Midbrain (tissue), 1 donor: Measurements from ENCODE around the gene CPA3.

Experiments
- DNase-seq: peaks from one replicate; lab custom pipeline; 2025; lab: John Stamatoyannopoulos, UW

CPA3 gene

DNA sequence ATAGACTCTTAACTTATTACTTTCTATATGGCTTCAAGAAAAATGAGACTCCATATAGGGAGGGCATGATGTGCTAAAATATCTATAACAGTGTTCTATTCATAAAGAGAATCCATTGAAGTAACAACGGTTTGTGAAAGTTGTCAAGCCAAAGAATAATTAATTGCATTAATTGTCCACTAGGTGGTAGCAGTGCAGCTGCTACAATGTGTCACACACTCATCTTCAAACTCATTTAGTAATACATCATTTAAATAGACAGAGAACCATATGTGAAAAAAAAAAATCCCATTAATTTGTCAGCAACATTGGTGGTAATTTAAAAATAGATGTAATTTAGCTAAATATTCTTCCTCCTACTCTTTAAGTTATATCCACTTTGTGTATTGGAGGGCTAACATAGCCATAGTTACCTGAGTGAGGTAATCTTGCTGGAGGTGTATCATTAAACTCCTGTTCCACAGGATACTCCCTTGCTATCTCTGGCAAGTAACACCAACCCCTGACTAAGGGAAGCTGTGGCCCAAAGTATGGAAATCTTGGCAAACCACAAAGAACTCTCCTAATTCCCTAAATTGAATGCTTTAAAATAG, 3.7 kb upstream of the CPA3 start:
- DNase-seq: peak; percentile 49

DNA sequence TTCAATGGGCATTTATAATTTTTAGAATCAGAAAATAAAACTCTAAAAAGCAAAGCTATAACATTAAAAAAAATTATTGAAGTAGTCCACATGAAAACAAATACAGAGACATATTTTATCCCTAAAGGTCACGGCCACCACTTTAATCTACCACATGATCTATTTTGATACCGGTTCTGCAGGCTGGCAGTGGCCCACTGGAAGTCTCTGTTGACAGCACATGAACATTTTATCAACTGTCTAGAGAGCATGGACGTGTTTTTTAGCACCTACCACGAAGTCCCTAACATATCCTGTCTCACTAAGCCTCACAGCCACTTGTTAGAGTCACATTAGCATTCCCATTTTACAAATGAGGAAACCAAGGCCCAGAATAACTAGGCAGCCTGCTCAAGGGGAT, 1.8 kb upstream of the CPA3 start:
- no peak for DNase-seq

DNA sequence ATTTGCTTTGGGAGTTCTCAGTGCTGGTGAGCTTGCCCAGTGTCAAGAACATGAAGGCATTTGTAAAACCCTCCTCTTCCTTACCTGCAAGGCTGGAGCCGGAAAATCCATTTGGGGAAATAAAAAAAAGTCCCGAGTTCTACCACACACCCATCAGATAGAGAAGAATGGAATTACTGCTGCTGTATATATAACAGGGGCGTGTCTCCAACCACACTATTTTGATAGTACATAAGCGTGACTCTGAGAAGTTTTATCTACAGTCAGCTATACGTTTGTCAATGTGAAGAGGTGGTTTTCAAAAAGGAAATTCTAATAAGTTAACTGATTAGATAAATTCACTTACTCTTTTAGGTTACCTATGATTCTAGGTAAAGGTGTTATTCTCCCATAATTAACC, 1.3 kb upstream of the CPA3 start:
- no peak for DNase-seq

DNA sequence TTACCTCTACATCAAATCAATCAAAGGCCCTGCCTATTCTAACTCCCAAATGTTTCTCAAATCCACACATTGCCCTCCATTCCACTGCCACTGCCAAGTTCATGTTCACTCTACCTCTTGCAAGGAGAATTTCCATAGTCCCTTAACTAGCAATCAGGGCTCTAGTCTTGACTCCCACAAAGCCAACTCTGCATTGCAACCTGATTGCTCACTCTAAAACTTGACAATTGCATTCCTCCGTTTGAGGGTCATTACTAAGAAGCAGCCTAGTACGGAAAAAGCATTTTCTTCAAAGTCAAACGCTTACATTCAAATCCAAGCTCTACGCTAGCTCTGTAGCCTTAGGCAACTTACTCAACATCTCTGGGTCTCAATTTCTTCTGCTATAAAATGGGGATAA, 1.2 kb downstream of the CPA3 start:
- no peak for DNase-seq

DNA sequence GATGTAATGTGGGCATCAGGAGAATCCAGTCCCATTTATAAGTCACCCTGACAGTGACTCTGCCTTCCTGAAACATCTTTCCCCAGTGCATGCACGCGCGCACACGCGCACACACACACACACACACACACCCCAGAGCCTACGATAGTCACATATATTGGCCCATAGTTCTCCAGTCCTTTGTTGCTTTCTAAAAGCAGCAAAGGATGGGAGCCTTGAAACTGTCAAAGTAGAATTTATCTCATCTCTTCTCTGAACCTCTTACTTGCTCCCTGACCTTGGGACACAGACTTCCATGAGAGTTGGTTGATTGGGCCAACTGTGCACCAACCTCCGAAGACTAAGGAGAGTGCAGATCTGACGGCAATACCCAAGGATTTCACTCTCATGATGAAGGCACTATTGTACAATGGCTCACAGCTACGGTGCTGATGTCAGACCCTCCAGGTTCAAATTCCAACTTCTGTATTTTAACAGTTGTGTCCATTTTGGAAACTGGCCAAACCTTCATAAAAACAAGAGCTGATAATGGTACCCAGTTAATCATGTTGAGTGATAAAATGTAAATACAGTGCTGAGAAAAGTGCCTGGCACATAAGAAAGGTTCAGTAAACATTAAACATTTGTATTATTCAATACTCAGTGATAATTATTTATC, 8.3 kb downstream of the CPA3 start:
- no peak for DNase-seq

DNA sequence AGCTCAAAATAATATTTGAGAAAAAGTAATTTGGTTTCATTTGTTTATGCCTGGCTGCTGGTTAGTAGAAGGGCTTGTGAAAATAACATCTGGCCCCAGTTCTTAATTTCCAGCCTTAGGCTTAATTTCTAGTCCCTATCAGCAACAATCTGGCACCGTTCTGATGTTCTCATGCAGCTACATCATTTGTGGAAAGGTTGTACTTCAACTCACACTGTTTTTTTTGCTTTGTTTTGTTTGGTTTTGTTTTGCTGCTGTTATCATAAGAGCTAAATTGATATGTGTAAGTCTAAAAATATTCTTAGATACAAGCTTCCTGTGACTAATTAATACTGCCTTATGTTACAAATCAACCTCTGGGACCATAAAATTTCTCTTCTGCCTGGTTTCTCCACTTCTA, 8.9 kb downstream of the CPA3 start:
- no peak for DNase-seq

DNA sequence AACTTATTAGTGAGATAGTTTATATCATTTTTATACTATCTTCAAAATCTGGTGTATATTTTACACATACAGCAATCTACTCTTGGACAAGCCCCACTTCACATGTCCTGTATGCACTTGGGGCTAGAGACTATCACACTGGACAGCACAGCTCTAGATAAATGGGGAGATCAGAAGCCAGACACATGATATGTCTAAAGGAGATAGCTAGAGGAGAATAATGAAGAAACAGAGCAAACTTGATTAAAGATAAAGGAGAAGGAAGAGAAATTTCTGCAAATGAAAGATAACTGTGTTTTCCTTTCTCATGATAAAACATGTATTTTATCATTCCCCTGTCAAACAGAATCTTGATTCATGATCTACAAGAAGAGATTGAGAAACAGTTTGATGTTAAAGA, 13.0 kb downstream of the CPA3 start:
- DNase-seq: no peak

DNA sequence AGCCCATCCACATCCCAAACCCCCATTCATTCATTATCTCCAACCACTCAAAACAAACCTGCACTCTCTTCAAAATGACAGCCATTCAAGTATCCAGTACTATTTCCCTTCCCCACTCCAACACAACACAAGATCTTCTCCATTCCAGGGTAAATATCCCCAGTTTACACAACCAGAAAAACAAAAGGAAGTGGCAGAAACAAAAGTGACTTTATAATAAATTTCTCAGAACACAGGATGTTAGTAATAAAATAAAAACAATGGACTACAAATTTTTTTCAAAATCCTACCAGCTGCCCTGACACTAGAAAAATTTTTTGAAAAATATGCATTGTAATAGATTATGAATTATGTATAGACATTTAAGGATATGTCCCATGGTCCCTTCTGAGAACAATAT, 14.2 kb downstream of the CPA3 start:
- DNase-seq: no peak

DNA sequence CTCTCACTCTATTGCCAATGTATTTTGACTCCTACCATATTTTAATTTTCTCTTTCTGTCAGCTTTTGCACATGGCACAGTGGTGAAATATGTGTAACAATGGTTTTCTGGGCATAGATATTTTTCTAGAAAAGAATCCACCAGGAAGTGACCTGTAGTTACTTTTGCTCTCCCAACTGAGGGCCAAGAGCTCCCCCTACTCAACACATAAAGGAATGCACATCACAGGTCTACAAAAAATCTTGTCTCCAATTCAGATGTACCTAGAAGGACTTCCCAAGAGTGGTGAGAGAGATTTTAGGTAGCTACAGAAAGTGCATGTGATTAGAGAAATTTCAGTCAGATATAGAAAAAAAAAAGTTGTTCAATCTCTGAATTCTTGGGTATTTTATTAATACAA, 15.6 kb downstream of the CPA3 start:
- no peak for DNase-seq

DNA sequence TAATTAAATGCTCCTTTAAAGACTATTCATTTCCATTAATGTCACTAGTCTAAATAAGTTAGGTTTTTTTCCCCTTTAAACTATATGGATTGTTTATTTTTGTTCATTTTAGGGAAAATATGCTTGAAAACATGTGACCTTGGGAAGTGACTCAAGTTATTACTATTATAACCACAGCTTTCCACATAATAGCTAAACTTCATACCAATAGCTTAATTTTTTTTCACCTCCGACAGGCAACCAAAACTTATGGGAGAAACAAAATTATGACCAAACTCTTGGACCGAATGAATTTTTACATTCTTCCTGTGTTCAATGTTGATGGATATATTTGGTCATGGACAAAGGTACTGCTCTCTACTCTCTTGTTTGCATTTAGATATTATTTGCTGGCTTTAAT, 16.2 kb downstream of the CPA3 start:
- no peak for DNase-seq

DNA sequence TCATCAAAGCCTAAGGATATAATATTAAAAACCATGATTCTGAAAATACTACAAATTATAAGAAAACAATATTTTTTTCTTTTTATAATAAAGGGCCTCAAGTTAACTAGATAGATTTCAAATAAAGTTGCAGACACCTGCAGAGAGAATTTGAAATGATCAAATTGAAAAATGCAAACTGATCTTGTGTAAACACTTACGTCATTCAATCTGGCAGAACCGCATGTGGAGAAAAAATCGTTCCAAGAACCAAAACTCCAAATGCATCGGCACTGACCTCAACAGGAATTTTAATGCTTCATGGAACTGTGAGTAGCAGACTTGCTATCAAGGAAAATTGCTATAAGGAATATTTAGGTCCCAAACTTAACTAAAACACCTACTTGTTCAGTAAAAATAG, 17.2 kb downstream of the CPA3 start:
- no peak for DNase-seq

DNA sequence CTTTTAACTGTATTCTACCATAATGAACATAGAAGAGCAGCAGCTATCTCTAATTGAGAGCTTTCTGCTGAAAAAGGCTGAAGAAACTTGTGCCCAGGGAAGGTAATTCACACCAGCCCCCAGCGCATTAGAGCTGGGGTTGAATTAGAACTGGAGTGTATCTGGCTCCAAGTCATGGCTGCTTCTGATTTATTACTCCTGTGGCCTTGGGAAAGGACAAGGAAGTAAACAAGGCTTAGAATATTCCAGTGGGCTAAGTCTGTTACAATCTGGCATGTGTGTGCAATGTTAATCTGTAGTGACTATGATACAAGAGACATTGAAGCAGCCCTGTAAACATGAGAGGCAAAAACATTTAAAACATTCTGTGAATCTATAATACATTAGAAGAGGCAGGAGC, 18.1 kb downstream of the CPA3 start:
- no peak for DNase-seq

DNA sequence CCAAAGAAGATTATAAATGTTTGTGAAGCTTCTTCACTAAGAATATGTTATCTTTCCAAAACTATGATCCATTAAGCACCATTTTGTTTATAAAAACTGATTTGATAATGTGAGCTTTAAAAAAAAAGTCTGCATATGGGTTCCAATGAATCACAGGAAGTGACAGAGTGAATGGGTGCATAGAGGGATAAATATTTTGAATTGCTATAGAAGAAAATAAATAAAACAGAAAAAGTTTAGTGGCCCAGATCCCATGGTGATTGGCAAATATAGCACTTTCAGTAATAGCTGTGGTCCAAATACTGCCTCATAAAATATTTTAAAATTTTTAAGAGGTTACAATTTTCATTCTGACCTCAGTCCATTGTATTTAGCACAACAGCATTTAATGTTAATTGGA, 19.2 kb downstream of the CPA3 start:
- DNase-seq: no peak

DNA sequence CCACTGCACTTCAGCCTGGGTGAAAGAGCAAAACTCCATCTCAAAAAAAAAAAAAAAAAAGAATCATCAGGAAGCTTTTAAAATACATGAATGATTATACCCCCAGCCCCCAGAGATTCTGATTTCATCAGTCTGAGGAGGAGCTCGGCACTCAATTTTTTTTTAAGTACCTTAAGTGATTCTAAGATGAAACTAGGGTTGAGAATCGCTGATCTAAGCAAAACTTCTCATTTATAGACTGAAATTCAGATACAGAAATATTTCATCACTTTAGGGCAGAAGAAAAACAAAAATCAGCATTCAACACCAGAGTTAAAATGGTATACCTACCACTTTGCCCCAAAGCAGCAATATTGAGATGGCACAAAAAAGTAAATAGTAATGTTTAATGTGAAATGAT, 24.7 kb downstream of the CPA3 start:
- no peak for DNase-seq

DNA sequence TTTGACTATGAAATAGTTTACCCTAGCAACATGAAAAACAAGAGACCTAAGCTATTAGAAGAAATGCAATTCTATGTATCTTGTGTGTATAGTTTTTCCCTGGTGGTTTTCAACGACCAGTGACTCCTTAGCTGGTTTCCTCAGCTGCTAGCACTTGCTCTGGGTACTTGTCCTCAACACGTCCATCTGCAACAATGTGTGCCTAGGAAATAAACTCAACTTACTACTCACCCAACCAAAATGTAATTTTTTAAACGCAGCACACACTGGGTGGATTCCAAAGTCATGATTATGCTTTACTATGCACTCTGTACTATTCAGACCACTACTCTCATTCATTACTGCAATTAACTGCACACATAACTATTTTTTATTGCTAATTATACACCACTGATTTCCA, 31.0 kb downstream of the CPA3 start:
- DNase-seq: no peak

DNA sequence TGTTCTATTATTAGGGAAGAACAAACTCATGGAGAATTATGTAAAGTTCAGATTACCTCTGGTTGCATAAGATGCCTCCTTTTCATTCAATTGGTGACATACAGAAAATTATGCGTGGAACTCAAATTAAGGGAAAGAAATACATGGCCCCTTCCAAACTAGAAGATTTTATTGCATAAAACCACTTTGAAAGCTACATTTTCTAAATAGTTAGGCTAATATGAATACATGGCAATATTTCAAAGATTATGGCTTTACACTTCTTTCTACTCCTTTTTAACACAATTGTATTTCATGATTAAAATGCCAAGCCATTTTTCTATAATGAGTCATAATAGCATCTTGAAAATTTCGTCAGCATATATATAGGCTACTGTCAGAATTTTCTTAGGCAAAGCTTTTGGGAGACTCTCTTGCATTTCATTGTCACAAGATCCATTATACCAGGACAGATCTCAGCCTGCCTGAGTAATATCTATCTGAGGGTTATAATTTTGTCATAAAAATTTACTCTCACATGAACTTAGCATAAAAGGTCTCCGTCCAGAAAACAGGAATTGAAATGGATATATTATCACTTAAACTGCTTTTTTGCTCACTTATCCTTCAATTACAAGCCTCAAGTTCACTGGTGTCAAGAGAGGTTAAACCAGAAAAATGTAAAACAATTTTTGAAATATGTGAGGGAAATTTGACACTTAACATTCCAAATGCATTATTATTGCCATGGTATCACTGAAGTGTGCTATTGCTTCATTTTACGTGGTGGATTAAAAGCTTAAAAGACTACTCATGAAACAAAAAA, 37.1 kb downstream of the CPA3 start:
- DNase-seq: no peak

DNA sequence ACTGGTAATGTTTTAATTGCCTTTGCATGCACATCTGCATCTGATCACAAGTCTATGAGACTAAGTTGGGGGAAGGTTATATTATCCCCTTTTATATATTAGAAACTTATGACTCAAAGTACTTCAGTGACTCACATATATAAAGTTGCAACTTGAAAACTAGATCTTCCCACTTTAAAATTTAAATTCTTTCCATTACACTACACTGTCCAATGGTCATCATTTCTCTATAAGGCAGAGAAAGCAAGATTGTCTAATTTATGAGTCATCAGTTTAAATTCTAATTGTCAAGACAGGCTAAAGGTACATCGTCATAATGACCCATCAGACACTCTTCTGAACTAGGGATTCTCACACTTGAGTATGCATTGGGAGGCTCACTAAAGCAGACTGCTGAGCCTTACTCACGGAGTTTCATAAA, 37.9 kb downstream of the CPA3 start:
- no peak for DNase-seq

DNA sequence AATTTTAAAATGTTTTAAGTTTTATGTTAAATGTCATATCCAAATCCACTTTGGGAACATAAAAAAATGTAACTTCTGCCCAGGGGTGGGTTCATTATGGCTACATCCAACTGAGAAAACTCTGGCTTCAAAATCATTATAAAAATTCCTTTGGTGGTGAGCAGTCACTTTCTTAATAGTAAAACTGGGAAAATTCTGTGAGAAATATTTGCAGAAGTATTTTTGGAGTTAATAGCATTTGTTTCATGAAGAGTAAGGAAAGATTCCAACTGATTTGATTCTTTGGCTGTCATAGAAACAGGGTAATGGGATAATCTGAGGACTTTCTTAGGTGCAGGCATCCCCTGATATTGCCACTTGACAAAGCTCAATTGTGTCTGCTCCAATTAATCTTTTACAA, 38.8 kb downstream of the CPA3 start:
- no peak for DNase-seq

DNA sequence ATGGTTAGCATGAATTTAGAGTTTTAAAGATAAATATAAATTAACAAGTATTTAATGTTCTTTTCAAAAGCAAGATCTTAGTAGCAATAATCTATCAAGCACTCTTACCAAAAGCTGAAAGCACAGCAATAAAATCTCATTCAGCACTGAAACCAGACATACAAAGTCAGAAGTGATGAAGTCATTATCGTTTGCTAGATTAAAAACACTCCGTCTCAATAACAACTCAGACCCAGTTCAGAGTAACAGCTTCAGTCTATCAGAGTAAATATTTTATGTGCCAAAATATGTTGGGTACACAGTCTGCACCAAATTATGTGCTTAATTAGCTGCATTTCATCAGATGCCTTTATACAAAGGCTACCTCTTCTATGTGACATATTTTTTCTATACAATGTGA, 41.6 kb downstream of the CPA3 start:
- no peak for DNase-seq

DNA sequence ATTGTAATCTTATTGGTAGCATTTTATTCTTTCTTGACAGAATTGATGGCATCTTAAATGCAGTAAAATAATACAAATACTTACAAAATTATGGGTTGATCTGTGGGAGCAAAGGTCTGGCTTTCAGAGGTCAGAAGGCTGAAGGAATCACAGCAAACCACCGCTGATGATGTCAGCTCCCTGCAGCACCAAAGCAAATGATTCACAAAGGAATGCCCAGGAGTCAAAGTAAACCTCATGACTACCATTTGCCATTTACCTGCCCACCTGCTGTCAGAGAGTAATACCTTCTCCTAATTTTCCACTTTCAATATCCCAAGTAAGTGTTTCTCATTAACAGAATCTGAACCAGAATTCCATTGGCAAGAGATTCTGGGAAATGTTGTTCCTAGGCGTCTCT, 46.1 kb downstream of the CPA3 start:
- DNase-seq: no peak

DNA sequence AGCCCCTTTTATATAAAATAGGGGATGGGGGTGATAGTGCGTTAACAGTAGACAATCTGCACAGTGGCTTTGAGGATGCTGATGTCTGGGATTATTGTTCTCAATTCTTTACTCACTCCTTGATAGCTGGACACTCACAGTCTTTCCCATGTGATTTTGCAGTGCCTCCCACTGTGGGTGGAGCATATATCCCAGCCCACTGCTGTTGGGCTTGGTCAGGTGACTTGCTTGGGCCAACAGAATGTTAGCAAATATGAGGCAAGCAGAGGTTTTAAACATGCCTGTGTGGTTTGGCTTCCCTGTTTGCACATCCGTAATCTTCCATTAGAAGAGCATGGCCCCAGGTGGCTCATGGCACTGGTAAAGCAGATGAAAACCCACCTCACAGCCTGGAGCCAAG, 46.5 kb downstream of the CPA3 start:
- DNase-seq: no peak

DNA sequence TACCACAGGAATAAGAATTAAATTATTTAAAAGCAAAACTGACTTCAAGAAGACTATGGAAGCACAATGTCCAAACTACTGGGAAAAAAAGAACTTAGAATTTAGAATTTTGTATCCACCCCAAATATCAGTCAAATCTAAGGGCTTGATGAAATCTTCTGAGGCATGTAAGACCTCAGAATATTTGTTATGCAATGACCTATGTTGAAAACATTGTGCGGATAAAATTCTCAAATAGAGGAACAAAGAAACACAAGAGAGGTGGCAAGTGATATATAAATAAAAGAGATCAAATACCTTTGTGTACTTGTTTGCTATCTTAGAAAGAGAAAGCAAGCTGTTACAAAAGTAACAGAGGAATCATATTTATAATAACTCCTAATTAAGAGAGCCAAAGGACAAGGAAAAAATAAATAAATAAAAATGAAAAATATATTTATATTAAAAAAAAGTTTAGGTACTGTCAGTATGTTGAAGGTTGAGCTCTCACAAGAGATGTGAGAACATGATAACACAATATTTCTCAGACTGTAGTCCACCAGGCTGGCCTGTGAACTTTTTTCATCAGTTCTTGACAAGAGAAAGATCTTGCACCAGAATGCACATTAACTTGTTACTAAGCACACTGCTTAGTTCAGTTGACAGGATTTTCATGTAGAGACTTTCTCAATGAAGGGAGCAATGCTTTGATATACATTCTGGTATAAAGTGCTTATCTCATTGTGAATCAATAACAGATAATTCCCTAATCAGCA, 50.0 kb downstream of the CPA3 start:
- DNase-seq: no peak

DNA sequence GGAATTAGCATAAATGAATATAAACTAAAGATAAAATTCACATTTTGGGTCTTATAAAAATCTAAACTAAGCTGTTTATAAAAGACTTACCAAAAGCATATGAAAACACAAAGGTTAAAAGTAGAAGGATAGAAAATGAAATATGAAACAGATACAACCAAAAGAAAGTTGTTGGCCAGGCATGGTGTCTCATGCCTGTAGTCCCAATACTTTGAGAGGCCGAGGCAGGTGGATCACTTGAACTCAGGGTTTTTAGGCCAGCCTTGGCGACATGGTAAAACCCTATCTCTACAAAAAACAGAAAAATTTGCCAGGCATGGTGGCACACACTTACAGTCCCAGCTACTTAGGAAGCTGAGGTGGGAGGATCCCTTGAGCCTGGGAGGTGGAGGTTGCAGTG, 51.0 kb downstream of the CPA3 start:
- DNase-seq: no peak
